Natural killer cell (primary cell): ENCODE data around the gene MYO1F. TPM values are rescaled to one million over a fixed set of nuclear protein-coding genes. Genes with fewer than 3 reads are reported as not detected.
A peak's percentile ranks its signal among the peaks of the same experiment; 100 is the strongest.

Source experiments
- ATAC-seq, 3 donors: fragments of 150-1000 bp in 2 of 3; fragments of 200-7000 bp in 1 of 3; cut with Tn5 transposase; 1 replicate in 1 of 3; 2 replicates in 2 of 3; pipeline ENCODE4 v1.10.0; 2021; ENCODE audit warnings: mild to moderate bottlenecking in 2 of 3, moderate library complexity in 2 of 3
- DNase-seq, 2 donors: peaks; one replicate each; pipeline versions ENCODE4 v3.0.0 to v3.0.0-alpha.2; 2013 to 2021; ENCODE audit warnings: mixed read lengths in 1 of 2
- H3K27ac ChIP-seq: one replicate; pipeline ENCODE4 v1.5.1; 2013; ENCODE audit warnings: mild to moderate bottlenecking, low read length
- H3K27me3 ChIP-seq: one replicate; pipeline ENCODE4 v1.6.1; 2013; ENCODE audit warnings: low read length; ENCODE audit not compliant: control insufficient read depth, insufficient read depth
- H3K36me3 ChIP-seq: one replicate; pipeline ENCODE4 v1.6.1; 2013; ENCODE audit warnings: low read length; ENCODE audit not compliant: control insufficient read depth, insufficient read depth
- H3K4me1 ChIP-seq: one replicate; pipeline ENCODE4 v1.6.1; 2013; ENCODE audit warnings: low read length; ENCODE audit not compliant: control insufficient read depth, insufficient read depth
- H3K4me3 ChIP-seq: one replicate; pipeline ENCODE4 v1.5.1; 2013; ENCODE audit warnings: low read length
- H3K9me3 ChIP-seq: one replicate; pipeline ENCODE4 v1.6.1; 2013; ENCODE audit warnings: low read length; ENCODE audit not compliant: control insufficient read depth, insufficient read depth
- H3K27ac Mint-ChIP-seq, 2 donors: one replicate each; pipeline ENCODE4 v1.8.0; 2022; ENCODE audit warnings: mild to moderate bottlenecking in 2 of 2, mixed read lengths in 2 of 2, moderate library complexity in 1 of 2
- H3K27me3 Mint-ChIP-seq, 2 donors: one replicate each; pipeline ENCODE4 v1.8.0; 2022; ENCODE audit warnings: low read depth in 2 of 2, mixed read lengths in 2 of 2
- H3K36me3 Mint-ChIP-seq: one replicate; pipeline ENCODE4 v1.8.0; 2022; ENCODE audit warnings: mixed read lengths
- H3K4me1 Mint-ChIP-seq, 2 donors: one replicate each; pipeline ENCODE4 v1.8.0; 2022; ENCODE audit warnings: mixed read lengths in 2 of 2
- H3K4me3 Mint-ChIP-seq: one replicate; pipeline ENCODE4 v1.8.0; 2022; ENCODE audit warnings: mild to moderate bottlenecking, moderate library complexity, mixed read lengths
- H3K9me3 Mint-ChIP-seq, 2 donors: one replicate each; pipeline ENCODE4 v1.8.0; 2022; ENCODE audit warnings: mixed read lengths in 2 of 2
- CTCF ChIP-seq: fragments of 200-600 bp; IDR thresholded peaks from one replicate; pipeline ENCODE4 v1.8.0; 2022; ENCODE audit warnings: antibody characterized with exemption
- whole genome bisulfite sequencing: methylation state at CpG from one replicate; pipeline ENCODE4 v1.1.7; 2013; ENCODE audit warnings: missing lambda C conversion rate; ENCODE audit not compliant: insufficient coverage; 5-methylcytosine and 5-hydroxymethylcytosine counted together
- intact Hi-C: fragments of 100-400 bp; cut with micrococcal nuclease; formaldehyde crosslinking; loops from one replicate; pipeline ENCODE4 v1.14.2; 2022
- total RNA-seq, 4 donors: library from RNA; stranded (reverse); fragments of 120-200 nt in 1 of 4; gene quantifications; one replicate each; pipeline versions ENCODE4 v1.2.3 to v1.2.4, GENCODE V29; 2013 to 2022

MYO1F gene
- total RNA-seq, 3 donors from 2014 or later (not counting 1 experiment from before 2014, with no cell fraction given) = 971 to 1,223 (median 1,014) TPM

GRCh38 chr19:8511573-8512101, 65.6 kb downstream of the MYO1F start:
- WGBS = 95% methylated on average over 45 of the region's 45 CpGs
- Histone ChIP-seq H3K27ac (no peak overlapping the region), H3K27me3 (no peaks in the 10 kb centered on the region), H3K36me3 (peaks cover 10% of the 10 kb centered on the region), H3K4me1 (peaks cover 48% of the 10 kb centered on the region), H3K4me3 (no peak overlapping the region), H3K9me3 (no peaks in the 10 kb centered on the region)
- intact Hi-C loops = loop anchor here (10.0 kb wide), 1 partner anchor 97 kb away; the partner anchor contains the start of gene MARCHF2
- H3K9me3 Mint-ChIP-seq = no peaks in the 10 kb centered on the region
- no peaks in the 10 kb centered on the region for H3K36me3 Mint-ChIP-seq
- ATAC-seq (no peak), DNase-seq (no peak)
- no peak for TF ChIP-seq CTCF
- H3K4me3 Mint-ChIP-seq = no peak overlapping the region
- no peaks in the 10 kb centered on the region for H3K27me3 Mint-ChIP-seq
- no peak overlapping the region for H3K27ac Mint-ChIP-seq
- peaks cover 20 to 42% of the 10 kb centered on the region in 2 donors for H3K4me1 Mint-ChIP-seq

- Histone ChIP-seq H3K27ac (no peak overlapping the region), H3K4me1 (peaks cover 48% of the 10 kb centered on the region), H3K4me3 (no peak overlapping the region), H3K9me3 (no peaks in the 10 kb centered on the region), H3K27me3 (no peaks in the 10 kb centered on the region), H3K36me3 (peaks cover 10% of the 10 kb centered on the region)
- intact Hi-C loops = loop anchor here (10.0 kb wide), 1 partner anchor 96 kb away; the partner anchor contains the start of gene MARCHF2
- Mint-ChIP-seq H3K27ac (no peak overlapping the region), H3K27me3 (no peaks in the 10 kb centered on the region), H3K4me1 (peaks cover 15 to 44% of the 10 kb centered on the region in 2 donors), H3K9me3 (no peaks in the 10 kb centered on the region), H3K4me3 (no peak overlapping the region), H3K36me3 (no peaks in the 10 kb centered on the region)
- 96% methylated on average over 51 of the region's 52 CpGs for WGBS
- DNase-seq (no peak), ATAC-seq (no peak)
- no peak for TF ChIP-seq CTCF
Measured at GRCh38 chr19:8510589-8511115, 66.6 kb downstream of the MYO1F start.

- H3K4me3 Mint-ChIP-seq = peak overlapping the region; percentile 93
Measured at GRCh38 chr19:8506402-8506957, 70.8 kb downstream of the MYO1F start.

More at GRCh38 chr19:8506402-8506957, 70.8 kb downstream of the MYO1F start:
- H3K4me1 ChIP-seq = peaks cover 54% of the 10 kb centered on the region
- peaks cover 7% of the 10 kb centered on the region for H3K36me3 ChIP-seq
- Mint-ChIP-seq H3K27ac (peak overlapping the region in 1 of 2 donors; percentile 78), H3K27me3 (no peaks in the 10 kb centered on the region), H3K36me3 (no peaks in the 10 kb centered on the region), H3K9me3 (no peaks in the 10 kb centered on the region), H3K4me1 (peaks cover 8 to 27% of the 10 kb centered on the region in 2 donors)
- peak overlapping the region; percentile 60 for H3K4me3 ChIP-seq
- intact Hi-C loops = loop anchor here (10.0 kb wide), 1 partner anchor 62 kb away; the partner anchor contains the start of gene HNRNPM
- peak; percentile 17 for TF ChIP-seq CTCF
- whole genome bisulfite sequencing = 42% methylated on average over 18 of the region's 18 CpGs
- no peaks in the 10 kb centered on the region for H3K9me3 ChIP-seq
- H3K27me3 ChIP-seq = no peaks in the 10 kb centered on the region
- H3K27ac ChIP-seq = no peak overlapping the region
- no peak for DNase-seq
- ATAC-seq = no peak
